GM18502 (cell line): ENCODE results near the gene MTF1.

ENCODE experiments used
- ATAC-seq: cut with Tn5 transposase; IDR thresholded peaks from one replicate; pipeline ENCODE4 v1.9.1; 2021; ENCODE audit warnings: mild to moderate bottlenecking; ENCODE audit not compliant: unreplicated experiment, poor library complexity

MTF1 gene

GRCh38 chr1:37839676-37840075 is 19.7 kb downstream of the MTF1 start:
- no peak for ATAC-seq

DNA sequence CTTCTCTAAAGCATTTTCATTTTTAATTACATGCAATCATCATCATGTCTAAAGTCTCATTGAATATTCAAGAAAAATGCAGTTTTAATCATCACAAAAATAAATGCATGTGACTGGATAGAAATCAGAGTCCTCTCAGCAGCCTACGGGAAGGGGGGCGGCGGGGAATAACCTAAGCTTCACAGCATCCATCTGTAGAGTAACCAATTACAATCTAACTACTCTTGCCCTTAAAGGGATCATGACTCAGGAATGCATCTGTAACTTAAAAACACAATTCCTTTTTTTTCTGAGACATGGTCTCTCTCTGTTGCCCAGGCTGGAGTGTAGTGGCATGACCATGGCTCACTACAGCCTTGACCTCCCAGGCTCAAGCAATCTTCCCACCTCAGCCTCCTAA is 22.6 kb downstream of the MTF1 start:
- no peak for ATAC-seq

- no peak for ATAC-seq
Measured at GRCh38 chr1:37831809-37832208, 27.6 kb downstream of the MTF1 start.

DNA sequence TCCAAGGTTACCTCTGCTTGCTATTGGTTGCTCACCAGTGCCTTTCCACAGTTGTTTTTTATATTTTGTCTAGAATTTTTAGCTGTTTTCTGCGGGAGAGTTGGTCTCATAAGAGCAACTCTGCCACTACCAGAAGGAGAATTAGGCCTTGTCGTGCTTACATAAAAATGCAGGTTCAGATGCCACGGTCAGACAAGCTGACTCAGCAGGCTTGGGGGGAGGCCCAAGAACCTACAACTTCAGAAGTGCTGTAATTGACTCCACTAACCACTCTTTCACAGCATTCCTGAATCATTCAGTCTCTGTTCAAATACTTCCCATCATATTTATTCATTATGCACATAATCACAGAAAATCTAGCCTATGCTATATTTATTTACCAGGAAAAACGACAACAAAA is 28.3 kb downstream of the MTF1 start:
- ATAC-seq, result no peak

DNA sequence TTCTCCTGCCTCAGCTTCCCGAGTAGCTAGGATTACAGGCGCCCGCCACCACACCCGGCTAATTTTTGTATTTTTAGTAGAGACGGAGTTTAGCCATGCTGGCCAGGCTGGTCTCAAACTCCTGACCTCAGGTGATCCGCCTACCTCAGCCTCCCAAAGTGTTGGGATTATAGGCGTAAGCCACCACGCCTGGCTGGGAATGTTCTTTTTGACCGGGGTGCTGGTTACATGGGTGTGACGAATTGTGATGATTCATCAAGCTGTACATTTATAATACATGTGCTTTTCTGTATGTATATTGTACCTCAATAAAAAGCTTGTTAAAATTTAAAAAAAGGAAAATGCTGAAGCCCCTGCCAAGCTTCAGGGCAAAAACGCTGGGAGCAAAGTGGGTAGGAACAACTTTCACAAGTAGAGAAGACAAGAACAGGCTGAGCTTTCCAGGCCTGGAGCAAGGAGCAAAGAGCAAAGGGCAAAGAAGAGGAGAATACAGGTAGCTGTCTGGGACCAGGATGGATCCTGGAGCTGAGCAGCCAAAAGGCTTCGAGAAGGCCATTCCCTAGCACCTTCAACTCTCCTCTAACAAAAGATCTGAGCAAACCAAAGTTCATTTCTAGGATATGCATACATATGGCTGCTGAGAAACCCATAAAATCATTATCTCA is 30.9 kb downstream of the MTF1 start:
- ATAC-seq, result no peak

DNA sequence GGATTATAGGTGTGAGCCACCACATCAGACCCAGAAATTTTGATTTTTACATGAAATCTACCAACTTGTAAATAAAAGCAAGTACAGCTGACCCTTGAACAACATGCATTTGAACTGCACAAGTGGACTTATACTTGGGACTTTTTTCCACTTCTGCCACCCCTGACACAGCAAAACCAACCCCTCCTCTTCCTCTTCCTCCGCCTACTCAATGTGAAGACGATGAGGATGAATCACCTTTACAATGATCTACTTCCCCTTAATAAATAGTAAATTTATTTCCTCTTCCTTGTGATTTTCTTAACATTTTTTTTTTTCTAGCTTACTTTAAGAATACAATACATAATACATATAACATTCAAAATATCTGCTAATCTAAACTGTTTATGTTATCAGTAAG is 33.9 kb downstream of the MTF1 start:
- no peak for ATAC-seq

DNA sequence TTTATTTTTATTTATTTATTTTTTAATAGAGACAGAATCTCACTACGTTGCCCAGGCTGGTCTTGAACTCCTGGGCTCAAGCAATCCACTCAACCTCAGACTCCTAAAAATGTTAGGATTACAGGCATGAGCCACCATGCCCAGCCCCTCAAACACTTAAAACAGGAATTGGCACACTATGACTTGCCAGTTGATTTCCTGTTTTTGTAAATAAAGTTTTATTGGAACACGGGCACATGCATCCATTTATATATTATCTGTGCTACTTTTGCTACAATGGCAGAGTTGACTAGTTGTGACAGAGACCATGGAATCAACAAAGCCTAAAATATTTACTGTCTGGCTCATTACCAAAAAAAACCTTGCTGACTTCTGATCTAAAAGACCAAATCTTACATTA is 35.4 kb downstream of the MTF1 start:
- no peak for ATAC-seq

GRCh38 chr1:37822906-37823815 is 36.2 kb downstream of the MTF1 start:
- no peak for ATAC-seq

GRCh38 chr1:37821481-37821880 is 37.9 kb downstream of the MTF1 start:
- ATAC-seq, result no peak

DNA sequence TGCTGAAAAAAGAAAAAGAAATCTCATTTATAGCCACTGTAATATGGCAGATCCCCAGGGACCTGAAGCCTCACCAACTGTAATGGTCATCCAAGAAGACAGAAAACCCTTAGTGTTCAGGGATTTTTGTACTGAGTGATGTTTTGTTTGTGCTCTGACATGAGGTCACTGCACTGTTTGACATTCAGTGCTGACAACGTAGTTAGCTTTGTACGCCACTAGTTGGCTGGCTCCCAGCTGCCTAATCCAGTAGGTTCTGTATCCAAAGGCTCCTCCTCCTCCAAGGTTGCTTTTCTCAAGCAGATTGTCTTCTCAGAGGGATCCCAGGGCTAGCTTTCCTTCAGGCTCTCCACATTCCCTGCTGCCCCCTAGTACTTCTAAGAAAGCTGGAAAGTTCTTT is 41.9 kb downstream of the MTF1 start:
- ATAC-seq, result no peak

DNA sequence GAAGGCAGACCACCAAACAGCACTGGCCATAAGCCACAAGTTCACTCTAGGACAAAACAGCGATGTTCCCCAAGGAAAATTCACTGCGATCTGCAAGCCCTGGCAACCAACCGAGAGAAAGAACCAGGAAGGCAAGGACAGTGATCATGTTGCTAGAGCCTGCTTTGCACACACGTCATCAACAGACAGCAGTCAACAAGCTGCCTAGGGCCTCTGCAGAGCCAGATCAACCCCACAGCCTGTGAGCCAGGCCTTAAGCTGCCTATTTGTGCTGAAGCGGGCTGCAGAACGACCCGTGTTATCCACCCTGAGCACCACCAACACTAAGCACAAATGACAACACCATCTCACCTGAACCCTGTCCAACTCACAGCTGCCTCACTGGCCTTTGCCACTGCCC is 45.1 kb downstream of the MTF1 start:
- no peak for ATAC-seq

DNA sequence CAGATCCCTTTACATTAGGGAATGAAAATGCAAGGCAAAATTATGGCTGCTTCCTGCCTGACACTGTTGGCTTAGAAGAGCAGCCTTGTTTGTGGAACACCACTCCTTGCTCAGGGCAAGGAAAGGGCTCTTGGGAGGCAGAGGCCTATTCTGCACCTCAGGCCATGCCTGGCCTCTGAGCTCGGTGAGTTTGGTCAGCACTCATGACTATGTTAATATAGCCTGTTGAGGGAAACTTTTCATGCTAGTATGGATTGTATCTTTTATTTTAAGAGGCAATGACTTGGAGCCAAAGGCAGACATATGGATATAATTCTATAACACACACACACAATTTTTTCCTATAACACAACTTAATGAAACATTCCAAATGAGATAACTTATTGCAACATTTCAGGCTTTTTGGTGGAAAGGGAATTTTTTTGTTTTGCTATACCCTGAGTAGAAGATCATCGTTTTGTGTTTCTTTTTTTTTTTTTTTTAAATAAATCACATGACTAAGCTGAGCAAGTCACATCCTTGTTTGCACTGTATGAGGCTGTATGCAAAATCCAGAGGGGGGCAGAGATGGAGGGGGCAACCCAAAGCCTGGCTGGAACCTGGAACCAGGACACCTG is 45.8 kb downstream of the MTF1 start:
- ATAC-seq, result no peak

DNA sequence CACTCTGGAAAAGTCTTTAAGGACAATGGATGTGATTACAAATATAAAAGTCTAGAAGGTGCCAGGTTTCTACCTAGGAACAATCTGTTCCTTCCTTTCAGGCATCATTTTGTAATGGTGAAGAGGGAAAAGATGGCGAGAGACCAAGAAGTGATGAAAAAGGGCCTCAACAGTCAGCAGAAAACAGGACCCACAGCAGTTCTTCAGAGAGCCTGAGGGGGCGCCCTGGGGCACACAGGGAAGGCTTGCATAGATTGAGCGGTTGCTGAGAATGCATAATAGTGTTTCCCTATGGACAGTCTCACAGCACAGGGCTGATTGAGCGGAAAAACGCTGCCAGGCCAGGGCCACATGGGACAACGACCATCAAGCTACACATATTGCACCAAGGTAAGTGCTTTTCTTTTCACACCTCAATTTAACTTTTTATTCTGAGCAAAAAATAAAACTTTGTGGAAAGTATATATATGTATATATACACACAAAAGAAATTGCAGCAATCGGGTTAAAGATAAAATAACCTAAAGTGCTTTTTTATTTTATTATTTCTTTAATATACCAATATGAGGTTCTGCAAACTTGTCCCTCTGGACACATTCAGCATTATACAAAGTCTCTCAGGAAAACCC is 48.3 kb downstream of the MTF1 start:
- no peak for ATAC-seq

DNA sequence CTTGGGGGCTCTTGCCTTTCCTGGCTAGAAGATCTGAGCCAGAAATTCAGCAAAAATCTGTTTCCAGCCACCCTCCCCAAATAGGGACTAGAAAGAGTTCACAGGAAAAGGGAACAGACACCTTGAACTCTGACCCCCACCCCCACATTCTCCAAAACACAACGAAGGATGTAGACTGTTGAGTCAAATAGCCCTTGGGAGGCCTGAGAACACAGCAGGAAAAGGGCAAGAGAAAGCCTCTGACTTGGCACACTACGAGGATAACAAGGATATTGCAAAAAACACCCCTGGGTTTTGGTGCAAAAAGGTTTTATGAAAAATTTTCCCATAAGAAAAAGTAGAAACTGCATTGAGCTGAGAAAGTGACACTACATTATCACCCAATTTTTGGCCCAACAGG is 49.5 kb downstream of the MTF1 start:
- ATAC-seq, result no peak

GRCh38 chr1:37808369-37809319 is 50.7 kb downstream of the MTF1 start:
- peak; percentile 30 for ATAC-seq

DNA sequence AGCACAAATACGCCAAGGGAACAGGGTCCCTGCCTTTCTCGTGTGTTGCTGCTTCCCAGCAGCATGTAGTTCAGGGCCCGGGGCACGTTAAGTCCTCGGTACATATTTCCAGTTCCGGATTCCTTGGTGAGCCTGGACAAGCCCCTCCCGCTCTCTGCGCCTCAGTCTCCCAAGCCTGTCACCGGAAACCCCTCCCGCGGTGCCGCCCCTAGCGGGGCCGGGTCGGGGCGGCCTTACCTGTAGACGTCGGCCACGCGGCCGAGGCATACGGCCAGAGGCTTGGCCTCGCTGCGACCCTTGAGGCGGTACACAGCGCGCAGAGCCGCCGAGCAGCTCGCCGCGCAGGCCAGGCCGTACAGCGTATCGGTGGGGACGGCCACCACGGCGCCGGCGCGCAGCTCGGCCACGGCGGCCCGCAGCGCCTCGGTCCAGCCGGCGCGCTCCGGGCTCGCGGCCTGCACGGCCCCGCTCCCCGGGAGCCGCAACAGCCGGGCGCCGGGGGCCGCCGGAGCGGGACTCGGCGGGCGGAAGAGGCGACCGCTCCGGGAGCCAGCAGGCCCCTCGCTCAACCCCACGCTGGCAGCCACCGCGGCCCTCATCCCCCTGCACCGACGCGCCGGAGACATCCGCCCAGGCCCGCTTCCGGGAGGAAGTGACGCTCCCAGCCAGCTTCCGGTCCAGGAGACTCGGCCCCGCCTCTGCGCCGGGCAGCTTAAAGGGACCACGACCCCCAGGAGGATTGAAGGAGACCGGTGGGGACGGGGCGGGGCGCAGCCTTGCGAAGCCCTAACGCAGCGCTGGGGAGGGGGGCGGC is 51.6 kb downstream of the MTF1 start, which contains the start of the genes C1orf122 and YRDC:
TSS of gene C1orf122 (plus strand) at position 236 of the 814 bp plus-strand sequence. CDS start 615 bp downstream, outside the sequence.
TSS of gene YRDC (minus strand) at position 654 of the 814 bp plus-strand sequence. CDS start at position 626, 28 bp downstream.
- peak; percentile 92 for ATAC-seq

GRCh38 chr1:37807220-37807554 is 52.2 kb downstream of the MTF1 start:
- no peak for ATAC-seq

GRCh38 chr1:37802439-37802838 is 57.0 kb downstream of the MTF1 start:
- ATAC-seq, result no peak
